GM12878 (cell line): Measurements from ENCODE around the gene GLB1L. TPM values are rescaled to one million over a fixed set of nuclear protein-coding genes. Genes with fewer than 3 reads are reported as not detected.
A peak's percentile ranks its signal among the peaks of the same experiment; 100 is the strongest.

Experiments
- ATAC-seq: fragments of 200-7000 bp; cut with Tn5 transposase; 3 replicates; pipeline ENCODE4 v1.9.1; 2020; ENCODE audit warnings: mild to moderate bottlenecking, moderate library complexity
- BruUV-seq: library from RNA; stranded (reverse); fragments of 400-500 nt; replicated peaks from 2 replicates; lab custom pipeline; 2021; lab: Mats Ljungman, UMichigan
- CTCF ChIA-PET: fragments of 300-600 bp; sonication (Branson Sonifier 250); formaldehyde crosslinking; extraction: SDS; loops from one replicate; lab custom pipeline; 2021; ENCODE audit warnings: inconsistent platforms; lab: Yijun Ruan, JAX
- POLR2A ChIA-PET: fragments of 350-600 bp; formaldehyde crosslinking; extraction: SDS; loops from one replicate; lab custom pipeline; 2021; ENCODE audit warnings: inconsistent platforms; lab: Charles Lee
- RAD21 ChIA-PET: fragments of 300-600 bp; sonication (Branson Sonifier 250); formaldehyde crosslinking; loops from one replicate; lab custom pipeline; 2023; ENCODE audit warnings: antibody characterized with exemption; ENCODE audit not compliant: unreplicated experiment; lab: Charles Lee
- SMC1A ChIA-PET: fragments of 300-600 bp; sonication (Branson Sonifier 250); formaldehyde crosslinking; loops from one replicate; lab custom pipeline; 2023; ENCODE audit not compliant: unreplicated experiment, uncharacterized antibody; lab: Charles Lee
- DNase-seq: peaks from one replicate; pipeline ENCODE4 v3.0.0-alpha.2; 2011; ENCODE audit warnings: low read depth, low spot score
- FAIRE-seq: peaks from 3 replicates; lab custom pipeline; 2011; peaks lifted over from hg19 to GRCh38; lab: Jason Lieb, UNC
- H2AFZ ChIP-seq: 2 replicates; pipeline ENCODE4 v1.6.0; 2011; ENCODE audit warnings: low read depth, low read length, control low read depth; ENCODE audit not compliant: control insufficient read depth
- H3K27ac ChIP-seq: 2 replicates; pipeline ENCODE4 v1.5.1; 2011; ENCODE audit warnings: control low read depth; ENCODE audit not compliant: control insufficient read depth, insufficient read depth
- H3K27me3 ChIP-seq, 2 experiments: replicated peaks in 1 of 2; 2 replicates each; pipeline versions ENCODE4 v1.6.0 to v1.6.1; 2011; ENCODE audit warnings: low read length in 1 of 2; ENCODE audit not compliant: control insufficient read depth in 2 of 2, insufficient read depth in 2 of 2
- H3K36me3 ChIP-seq, 2 experiments: 2 replicates each; pipeline ENCODE4 v1.5.1; 2011; ENCODE audit warnings: low read length in 1 of 2; ENCODE audit not compliant: control insufficient read depth in 2 of 2, insufficient read depth in 2 of 2
- H3K4me1 ChIP-seq: 2 replicates; pipeline ENCODE4 v1.6.1; 2011; ENCODE audit warnings: mild to moderate bottlenecking, low read length, moderate library complexity, mixed read lengths; ENCODE audit not compliant: control insufficient read depth, insufficient read depth
- H3K4me2 ChIP-seq: 2 replicates; pipeline ENCODE4 v1.6.0; 2011; ENCODE audit warnings: control low read depth; ENCODE audit not compliant: control insufficient read depth, insufficient read depth
- H3K4me3 ChIP-seq: fragments of 200-600 bp; sonication (generic); 2 replicates; pipeline ENCODE4 v1.5.1; 2016
- H3K79me2 ChIP-seq: 2 replicates; pipeline ENCODE4 v1.6.0; 2011; ENCODE audit warnings: low read length; ENCODE audit not compliant: control insufficient read depth, insufficient read depth
- H3K9ac ChIP-seq: 2 replicates; pipeline ENCODE4 v1.8.0; 2011; ENCODE audit warnings: low read length, control low read depth, mixed read lengths; ENCODE audit not compliant: control insufficient read depth, insufficient read depth
- H3K9me3 ChIP-seq: replicated peaks from 3 replicates; pipeline ENCODE4 v1.5.1; 2011; ENCODE audit warnings: mild to moderate bottlenecking, low read length; ENCODE audit not compliant: control insufficient read depth, insufficient read depth
- H4K20me1 ChIP-seq: 2 replicates; pipeline ENCODE4 v1.6.0; 2011; ENCODE audit not compliant: control insufficient read depth, insufficient read depth
- SPI1 ChIP-seq: IDR thresholded peaks from 2 replicates; pipeline ENCODE4 v1.6.1; 2011; ENCODE audit warnings: low read depth, mild to moderate bottlenecking, low read length, moderate library complexity, borderline replicate concordance; ENCODE audit not compliant: insufficient read depth
- WGBS: methylation state at CpG from one replicate; pipeline ENCODE4 v1.1.6; 2016; ENCODE audit warnings: low lambda C conversion rate; ENCODE audit not compliant: insufficient replicate concordance, insufficient coverage; ENCODE audit errors: missing lambda C conversion rate; 5-methylcytosine and 5-hydroxymethylcytosine counted together
- in situ Hi-C: fragments of 300-500 bp; cut with MboI; formaldehyde crosslinking; loops from 9 replicates; pipeline ENCODE4 v1.14.3; 2018; ENCODE audit warnings: mixed read lengths
- intact Hi-C: fragments of 100-400 bp; cut with micrococcal nuclease; formaldehyde crosslinking; loops from one replicate; pipeline ENCODE4 v1.14.2; 2022; ENCODE audit not compliant: unreplicated experiment
- polyA plus RNA-seq, 11 experiments: library from polyadenylated mRNA; depleted of rRNA in 4 of 11; unstranded in 6 of 11; stranded (reverse) in 5 of 11; fragments of >200 nt; fragmentation: Nextera tagmentation in 4 of 11; fragmentation: Illumina TruSeq in 1 of 11; extraction: Ambion mirVana in 4 of 11; extraction: Trizol in 1 of 11; gene quantifications; 1 replicate in 1 of 11; 2 replicates in 10 of 11; pipeline versions ENCODE4 v1.2.1 to v1.2.3, GENCODE V29; 2011 to 2016; ENCODE audit warnings: inconsistent platforms in 2 of 11, missing spikeins in 2 of 11, low read depth in 1 of 11
- total RNA-seq, 4 experiments: library from RNA; depleted of rRNA in 3 of 4; stranded (reverse); fragments of >200 nt in 3 of 4; fragmentation: Illumina TruSeq in 1 of 4; extraction: Trizol in 1 of 4; gene quantifications; 2 replicates each; pipeline versions ENCODE4 v1.2.1 to v1.2.3, GENCODE V29; 2013 to 2021
- TF ChIP-seq, protein P1 (sequence below): fragments of 450-650 bp; IDR thresholded peaks from 2 replicates; pipeline ENCODE4 v1.6.1; 2017; ENCODE audit warnings: mild to moderate bottlenecking

GLB1L gene
- total and polyA plus RNA-seq, 10 of the 15 experiments (the other 5 are each of a cell fraction or from before 2014, with no cell fraction given), result 0.29 to 4.6 (median 2.7) TPM

DNA sequence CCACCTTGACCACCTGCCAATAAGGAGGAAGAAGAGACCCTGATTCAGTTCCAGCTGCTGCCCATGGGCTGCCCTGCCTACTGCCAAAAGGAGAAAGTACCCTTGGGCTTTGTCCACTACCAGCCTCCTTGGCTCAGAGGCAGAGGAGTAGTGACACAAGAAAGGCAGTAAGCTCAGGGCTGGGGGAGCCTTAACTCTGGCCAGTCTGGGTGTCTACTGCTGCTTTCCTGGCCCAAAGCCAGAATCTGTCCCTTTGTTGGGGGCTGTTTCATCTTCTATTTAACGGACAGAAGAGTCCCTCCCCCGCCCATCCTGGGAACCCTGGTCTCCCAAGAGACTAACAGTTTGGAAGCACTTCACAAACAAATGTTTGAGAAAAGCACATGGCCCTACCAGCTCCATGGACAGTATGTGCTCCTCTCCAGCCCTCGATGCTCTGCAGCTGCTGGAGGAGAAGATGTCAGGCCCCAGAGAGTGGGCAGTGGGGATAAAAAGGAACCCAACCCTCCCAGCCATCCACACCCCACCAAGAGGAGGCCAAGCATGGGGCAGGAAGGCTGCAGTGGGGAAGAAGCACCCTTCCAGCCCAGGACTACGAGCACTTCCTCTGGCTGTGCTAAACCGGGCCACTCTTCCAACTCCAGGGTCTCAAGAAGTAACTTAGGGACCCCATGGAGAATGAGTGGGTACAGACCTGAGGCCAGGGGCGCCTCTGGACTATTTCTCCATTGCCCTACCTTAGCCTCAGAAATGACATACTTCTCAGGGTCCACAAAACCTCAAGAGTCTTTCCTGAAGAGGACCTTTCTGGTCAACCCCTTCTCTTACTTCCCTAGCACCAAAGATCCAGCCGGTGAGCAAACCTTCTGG, 17.0 kb downstream of the GLB1L start:
- Histone ChIP-seq H3K4me3 (peak overlapping the region; percentile 97), H3K27ac (peak overlapping the region; percentile 87), H3K9ac (peak overlapping the region; percentile 92), H3K4me1 (peaks cover 15% of the 10 kb centered on the region), H4K20me1 (no peaks in the 10 kb centered on the region), H3K36me3 (peaks cover 4 to 28% of the 10 kb centered on the region in 2 experiments), H3K4me2 (peak overlapping the region; percentile 38), H3K9me3 (no peaks in the 10 kb centered on the region), H3K27me3 (no peaks in the 10 kb centered on the region), H3K79me2 (peaks cover 44% of the 10 kb centered on the region), H2AFZ (no peak overlapping the region)
- ATAC-seq, result no peak
- ChIA-PET SMC1A (interaction anchor here (0.8 to 2.7 kb wide), 8 partner anchors 9 to 69 kb away, joined by 3 to 22 read pairs (median 8); partner anchors contain the start of genes ABCB6, GLB1L, STK16 and TUBA4B), CTCF (interaction anchor here (0.7 to 2.8 kb wide), 8 partner anchors 9 to 898 kb away, joined by 3 to 16 read pairs (median 7); partner anchors contain the start of gene ABCB6), POLR2A (interaction anchor here (0.6 to 3.5 kb wide), 17 partner anchors 8 to 343 kb away, joined by 3 to 45 read pairs (median 4); partner anchors contain the start of genes ABCB6, DNAJB2, DNPEP and GLB1L), RAD21 (interaction anchor here (0.5 to 2.6 kb wide), 11 partner anchors 10 to 67 kb away, joined by 3 to 13 read pairs (median 4); partner anchors contain the start of genes ABCB6 and TUBA4A)
- intact Hi-C loops, result loop anchor here (2.0 kb wide), 1 partner anchor 25 kb away; the partner anchor contains the start of genes TUBA4A and TUBA4B
- DNase-seq, result no peak
- WGBS, result 28% methylated on average over 7 of the region's 7 CpGs
- no TSS peak for BruUV-seq
- in situ Hi-C loops, result no loop called here
- no peak for FAIRE-seq
- TF ChIP-seq, protein P1, sequence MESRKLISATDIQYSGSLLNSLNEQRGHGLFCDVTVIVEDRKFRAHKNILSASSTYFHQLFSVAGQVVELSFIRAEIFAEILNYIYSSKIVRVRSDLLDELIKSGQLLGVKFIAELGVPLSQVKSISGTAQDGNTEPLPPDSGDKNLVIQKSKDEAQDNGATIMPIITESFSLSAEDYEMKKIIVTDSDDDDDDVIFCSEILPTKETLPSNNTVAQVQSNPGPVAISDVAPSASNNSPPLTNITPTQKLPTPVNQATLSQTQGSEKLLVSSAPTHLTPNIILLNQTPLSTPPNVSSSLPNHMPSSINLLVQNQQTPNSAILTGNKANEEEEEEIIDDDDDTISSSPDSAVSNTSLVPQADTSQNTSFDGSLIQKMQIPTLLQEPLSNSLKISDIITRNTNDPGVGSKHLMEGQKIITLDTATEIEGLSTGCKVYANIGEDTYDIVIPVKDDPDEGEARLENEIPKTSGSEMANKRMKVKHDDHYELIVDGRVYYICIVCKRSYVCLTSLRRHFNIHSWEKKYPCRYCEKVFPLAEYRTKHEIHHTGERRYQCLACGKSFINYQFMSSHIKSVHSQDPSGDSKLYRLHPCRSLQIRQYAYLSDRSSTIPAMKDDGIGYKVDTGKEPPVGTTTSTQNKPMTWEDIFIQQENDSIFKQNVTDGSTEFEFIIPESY, result no peak
- 0 out of 2 replicates have a peak, but pooled peaks have one; percentile 8 for TF ChIP-seq SPI1
